SIG-M5 treated with dmso at 0.1 percent for 504 hours (cell line): ENCODE results near the gene MAP3K20.
"Not testable (repeated sequence)": the region's sequence is repeated elsewhere in the genome, so short reads cannot be mapped to it uniquely, and the experiment has no call there.

Experiments used
- DNase-seq: peaks from one replicate; lab custom pipeline; 2025; ENCODE audit not compliant: unreplicated experiment; lab: John Stamatoyannopoulos, UW

Gene MAP3K20

DNA sequence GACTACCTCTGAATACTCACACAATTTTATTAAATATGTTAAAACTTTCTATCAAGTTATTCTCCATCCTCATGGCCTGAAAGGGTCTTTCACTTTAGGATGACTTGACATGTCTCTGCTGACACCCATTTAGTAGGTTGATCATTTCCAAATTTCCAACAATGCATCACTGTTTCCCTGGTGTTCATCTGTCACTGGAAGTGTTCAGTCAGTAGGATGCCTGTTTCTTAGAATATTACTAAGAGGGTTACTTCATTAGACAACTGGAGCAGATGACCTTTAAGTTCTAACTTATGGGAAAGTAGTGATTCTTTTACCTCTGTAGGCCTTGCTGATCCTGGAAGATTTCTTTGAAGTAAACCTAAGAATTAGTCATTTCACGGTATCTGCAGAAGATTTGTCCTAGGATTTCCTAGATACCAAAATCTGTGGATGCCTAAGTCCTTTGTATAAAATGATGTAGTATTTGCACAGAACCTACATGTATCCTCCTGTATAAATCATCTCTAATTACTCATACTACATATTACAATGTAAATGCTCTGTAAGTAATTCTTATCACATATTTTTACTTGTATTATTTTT lies 77.7 kb downstream of the MAP3K20 start:
- no peak for DNase-seq

DNA sequence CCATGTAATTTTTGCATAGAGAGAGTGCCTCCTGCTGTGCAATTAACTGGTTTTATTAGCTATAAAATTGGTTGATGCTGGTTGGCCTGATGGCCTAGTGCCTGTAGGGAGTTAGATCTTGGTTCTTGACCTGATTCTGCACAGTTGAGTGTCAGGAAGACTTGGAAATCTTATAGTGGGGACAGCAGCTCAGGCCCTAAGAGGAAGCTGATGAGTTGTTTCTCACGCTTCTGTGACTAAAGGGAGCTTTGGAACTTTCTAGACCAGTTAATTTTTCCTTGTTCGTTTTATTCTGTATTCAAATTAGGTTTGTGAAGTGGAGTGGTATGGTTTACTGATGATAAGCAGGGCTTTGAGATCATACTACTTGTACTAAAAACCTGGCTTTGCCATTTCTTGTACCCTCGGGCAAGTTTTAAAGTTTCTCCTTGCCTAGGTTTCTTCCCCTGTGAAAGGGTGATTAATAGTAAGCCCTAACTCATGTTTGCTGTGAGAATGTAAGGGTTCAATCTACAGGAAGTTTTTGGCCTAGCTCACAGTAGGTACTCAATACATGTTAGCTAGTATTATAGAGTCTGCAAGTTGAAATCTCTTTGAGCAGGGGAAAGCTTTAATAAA lies 82.1 kb downstream of the MAP3K20 start:
- no peak for DNase-seq

DNA sequence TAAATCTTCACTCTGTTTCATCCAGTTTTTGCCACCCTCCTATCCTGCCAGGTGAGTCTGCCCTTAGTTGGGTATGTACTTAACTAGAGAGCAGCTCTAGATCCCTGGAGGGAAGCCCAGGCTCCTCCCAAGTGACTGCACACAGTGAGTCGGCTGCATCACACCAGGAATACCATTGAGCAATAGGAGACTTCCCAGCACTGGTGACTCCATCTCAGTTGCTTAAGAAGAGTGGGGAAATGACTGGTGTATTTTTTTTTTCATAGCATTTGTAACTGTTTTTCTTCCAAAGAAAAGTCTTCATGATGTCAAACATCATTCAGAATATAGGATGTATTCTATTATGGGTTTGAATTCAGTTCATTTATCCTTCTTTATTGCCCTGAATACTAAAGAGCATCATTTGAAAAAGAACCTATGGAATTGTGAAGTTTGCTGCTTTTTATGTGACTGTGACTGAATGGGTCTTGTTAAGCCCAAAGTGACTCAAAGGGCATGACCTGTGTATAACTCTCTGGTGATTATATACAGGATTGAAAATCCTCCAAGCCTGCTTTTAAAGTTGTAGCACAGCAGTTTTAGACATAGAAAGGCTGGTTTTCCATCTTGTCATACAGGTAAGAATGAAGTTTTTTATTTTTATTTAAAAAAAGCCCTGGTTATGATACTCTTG lies 84.3 kb downstream of the MAP3K20 start:
- peak; percentile 46 for DNase-seq

DNA sequence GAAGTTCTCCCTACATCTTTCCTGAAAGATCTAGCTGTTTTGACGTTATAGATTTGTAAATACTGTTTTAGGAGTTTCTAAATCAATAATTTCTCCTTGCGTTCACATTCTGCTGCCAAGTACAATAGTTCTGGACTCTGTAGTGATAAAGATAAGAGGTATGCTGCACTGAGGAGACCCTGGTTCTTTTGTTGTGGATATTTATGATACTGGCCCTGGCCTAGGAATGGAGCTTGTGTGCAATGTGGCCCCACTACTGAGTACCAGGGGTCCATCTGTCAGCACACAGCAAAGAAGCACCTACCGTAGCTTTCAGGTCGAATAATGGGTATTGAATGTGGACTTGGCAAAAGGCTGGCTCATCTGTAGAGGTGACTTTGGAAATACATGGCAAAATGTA lies 85.0 kb downstream of the MAP3K20 start:
- no peak for DNase-seq

DNA sequence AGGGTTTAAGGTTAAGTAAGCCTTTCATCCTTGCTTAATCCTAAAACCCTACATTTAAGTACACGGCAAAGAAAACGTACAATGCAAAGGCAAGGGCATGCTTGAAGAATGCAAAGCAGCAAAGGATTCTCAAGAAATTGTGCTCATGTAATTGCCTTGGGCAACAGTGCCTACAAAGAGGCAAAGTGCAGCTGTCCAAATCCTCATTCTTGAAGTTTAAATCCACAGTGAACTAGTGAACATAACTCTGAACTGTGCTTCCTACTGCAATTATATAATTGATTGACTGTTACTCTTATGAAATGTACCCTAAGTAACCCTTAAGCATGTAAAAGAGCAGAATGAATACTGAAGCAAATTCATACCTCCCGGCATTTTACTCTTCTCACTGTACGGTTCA lies 85.4 kb downstream of the MAP3K20 start:
- DNase-seq: no peak

DNA sequence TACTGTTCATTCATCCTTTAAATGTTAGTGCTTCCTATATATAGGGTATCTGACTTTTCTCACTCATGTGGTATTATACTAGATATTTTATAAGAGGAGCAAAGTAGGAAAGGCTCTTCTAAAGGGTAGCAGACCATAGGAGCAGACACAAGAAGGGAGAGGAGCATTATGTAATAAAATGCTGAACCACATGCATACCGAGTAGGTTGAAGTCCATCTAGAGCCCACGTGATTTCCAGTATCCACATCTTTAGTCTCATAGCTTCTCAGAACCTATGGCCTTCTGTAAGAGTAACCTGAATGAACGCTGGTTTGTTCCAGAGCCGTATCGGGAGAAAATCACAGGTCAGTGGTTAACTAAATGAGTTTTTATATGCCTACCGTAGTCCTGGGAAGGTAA lies 85.9 kb downstream of the MAP3K20 start:
- DNase-seq: no peak

DNA sequence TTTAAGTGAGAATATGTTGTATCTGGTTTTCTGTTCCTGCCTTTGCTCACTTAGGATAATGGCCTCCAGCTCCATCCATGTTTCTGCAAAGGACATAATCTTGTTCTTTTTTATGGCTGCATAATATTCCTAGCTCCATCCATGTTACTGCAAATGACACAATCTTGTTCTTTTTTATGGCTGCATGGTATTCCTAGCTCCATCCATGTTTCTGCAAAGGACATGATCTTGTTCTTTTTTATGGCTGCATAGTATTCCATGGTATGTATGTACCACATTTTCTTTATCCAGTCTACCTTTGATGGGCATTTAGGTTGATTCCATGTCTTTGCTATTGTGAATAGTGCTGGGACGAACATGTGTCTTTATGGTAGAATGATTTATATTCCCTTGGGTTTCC lies 87.7 kb downstream of the MAP3K20 start:
- DNase-seq: not testable (repeated sequence)

DNA sequence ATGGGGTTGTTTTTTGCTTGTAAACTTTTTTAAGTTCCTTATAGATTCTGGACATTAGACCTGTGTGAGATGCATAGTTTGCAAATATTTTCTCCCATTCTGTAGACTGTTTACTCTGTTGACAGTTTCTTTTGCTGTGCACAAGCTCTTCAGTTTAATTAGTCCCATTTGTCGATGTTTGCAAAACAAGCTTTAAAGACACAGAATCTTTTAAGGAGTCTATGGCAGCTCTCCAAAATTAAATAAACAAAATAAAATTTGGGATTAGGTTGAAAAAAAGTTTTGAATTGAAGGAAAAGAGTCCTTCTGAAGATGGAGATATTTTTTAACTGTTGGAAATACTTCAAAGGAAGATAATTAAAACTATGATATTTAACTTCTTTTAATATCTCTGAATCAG lies 88.8 kb downstream of the MAP3K20 start:
- no peak for DNase-seq

DNA sequence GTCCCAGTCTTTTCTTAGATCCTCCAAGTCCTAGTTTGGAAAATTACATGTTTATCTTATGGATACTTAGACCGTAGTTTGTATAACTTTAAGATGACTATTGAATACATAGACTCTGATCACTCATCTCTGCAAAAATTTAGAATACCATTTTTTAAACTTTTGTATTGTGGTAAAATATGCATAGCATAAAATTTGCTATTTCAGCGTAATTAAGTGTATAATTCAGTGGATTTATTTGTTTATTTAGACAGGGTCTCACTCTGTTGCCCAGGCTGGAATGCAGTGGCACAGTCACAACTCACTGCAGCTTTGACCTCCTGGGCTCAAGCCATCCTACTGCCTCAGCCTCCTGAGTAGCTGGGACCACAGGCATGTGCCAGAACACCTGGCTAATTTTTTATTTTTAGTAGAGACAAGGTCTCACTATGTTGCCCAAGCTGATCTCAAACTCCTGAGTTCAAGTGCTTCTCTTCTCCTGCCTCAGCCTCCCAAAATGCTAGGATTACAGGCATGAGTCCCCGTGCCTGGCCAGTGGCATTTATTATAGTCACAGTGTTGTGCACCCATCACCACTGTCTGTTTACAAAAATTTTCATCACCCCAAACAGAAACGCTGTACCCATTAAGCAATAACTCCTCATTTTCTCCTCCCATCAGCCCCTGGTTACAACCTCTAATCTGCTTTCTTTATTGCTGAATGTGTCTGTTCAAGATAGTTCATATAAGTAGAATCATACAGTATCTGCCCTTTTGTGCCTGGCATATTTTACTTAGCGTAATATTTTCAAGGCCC lies 90.0 kb downstream of the MAP3K20 start:
- DNase-seq: no peak

DNA sequence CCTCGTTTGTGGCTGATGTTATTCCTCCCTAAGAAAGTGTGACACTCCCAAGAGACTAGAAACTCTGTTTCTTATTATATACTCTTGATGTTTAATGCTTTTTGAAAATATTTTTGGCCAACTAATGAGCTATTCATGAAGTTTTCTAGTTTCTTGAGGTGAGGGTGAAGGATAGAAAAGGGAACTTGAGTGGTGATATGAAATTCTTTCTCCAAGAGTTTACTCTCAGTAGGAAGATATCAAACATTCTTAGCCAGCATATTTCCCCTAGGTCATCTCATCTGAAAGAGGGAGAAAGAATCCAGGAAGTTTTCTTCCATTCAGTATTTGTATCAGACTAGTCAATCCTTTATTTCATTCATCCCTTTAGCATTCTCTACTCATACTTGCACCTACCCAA lies 95.7 kb downstream of the MAP3K20 start:
- DNase-seq: no peak

DNA sequence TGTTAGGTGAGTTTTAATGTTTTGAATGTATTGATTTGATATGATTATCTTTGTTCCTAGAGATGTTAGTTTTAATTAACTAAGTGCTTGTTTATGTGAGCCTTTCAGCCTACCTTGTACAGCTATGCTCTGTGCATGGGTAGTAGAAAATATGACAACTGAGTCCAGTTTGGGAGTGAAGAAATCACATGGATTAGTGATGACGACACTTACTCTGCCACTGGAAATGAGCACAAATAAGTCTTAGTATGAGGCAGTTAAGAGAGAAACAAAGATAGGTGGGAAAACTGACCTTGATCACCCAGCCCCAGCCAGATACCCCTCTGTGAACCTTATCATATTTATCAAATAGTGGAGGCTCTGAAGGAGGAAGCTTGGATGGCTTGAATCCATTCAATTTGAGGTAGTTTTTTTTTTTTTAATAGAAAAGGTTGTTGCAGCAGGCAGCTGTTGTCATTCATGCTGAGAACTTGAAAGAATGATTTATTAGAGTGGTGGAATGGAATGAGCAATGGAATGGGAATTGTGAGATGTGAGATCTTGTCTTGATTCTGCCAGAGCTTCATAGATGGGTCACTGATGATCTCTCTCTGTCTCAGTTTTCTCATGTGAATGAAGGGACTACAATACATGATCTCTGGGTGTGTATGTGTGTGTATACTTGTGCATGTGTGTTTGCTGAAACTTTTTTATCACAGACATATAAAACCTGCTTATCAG lies 96.4 kb downstream of the MAP3K20 start:
- no peak for DNase-seq

DNA sequence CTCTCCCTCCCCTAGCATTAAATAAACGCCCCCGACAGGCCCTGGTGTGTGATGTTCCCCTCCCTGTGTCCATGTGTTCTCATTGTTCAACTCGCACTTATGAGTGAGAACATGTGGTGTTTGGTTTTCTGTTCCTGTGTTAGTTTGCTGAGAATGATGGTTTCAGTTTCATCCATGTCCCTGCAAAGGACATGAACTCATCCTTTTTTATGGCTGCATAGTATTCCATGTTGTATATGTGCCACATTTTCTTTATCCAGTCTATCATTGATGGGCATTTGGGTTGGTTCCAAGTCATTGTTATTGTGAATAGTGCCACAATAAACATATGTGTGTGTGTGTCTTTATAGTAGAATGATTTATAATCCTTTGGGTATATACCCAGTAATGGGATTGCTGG lies 98.7 kb downstream of the MAP3K20 start:
- not testable (repeated sequence) for DNase-seq

DNA sequence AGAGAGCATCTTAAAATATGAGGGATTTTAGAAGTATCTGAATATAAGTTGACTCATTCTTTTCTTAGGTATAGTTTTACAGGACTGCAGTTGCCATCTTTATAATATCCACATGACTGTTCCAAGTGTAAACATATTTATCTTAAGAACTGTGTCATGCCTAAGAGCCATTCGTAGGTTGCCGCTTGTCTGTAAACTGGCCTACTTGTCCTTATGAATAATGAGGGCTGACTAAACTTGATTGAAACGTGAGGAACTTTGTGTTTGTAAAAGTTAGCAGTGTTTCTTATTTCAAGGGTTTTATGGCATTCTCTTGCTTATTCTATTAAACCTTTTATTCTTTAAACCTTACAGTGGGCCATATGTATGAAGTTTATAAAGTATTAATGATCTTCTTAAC lies 99.6 kb downstream of the MAP3K20 start:
- no peak for DNase-seq

DNA sequence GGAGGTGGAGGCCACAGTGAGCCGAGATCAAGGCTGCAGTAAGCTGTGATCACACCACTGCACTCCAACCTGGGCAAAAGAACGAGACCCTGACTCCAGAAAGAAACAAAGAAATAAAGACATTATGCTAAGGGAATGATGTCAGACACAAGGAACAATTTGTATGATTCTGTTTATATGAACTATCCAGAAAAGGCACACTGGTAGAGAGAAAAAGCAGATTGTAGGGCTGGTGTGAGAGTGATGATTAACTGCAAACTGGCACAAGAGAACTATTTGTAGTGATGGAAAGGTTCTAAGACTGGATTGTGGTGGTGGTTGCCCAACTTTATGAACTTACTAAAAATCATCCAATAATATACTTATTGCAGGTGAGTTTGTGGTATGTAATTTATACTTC lies 106.3 kb downstream of the MAP3K20 start:
- DNase-seq: no peak

DNA sequence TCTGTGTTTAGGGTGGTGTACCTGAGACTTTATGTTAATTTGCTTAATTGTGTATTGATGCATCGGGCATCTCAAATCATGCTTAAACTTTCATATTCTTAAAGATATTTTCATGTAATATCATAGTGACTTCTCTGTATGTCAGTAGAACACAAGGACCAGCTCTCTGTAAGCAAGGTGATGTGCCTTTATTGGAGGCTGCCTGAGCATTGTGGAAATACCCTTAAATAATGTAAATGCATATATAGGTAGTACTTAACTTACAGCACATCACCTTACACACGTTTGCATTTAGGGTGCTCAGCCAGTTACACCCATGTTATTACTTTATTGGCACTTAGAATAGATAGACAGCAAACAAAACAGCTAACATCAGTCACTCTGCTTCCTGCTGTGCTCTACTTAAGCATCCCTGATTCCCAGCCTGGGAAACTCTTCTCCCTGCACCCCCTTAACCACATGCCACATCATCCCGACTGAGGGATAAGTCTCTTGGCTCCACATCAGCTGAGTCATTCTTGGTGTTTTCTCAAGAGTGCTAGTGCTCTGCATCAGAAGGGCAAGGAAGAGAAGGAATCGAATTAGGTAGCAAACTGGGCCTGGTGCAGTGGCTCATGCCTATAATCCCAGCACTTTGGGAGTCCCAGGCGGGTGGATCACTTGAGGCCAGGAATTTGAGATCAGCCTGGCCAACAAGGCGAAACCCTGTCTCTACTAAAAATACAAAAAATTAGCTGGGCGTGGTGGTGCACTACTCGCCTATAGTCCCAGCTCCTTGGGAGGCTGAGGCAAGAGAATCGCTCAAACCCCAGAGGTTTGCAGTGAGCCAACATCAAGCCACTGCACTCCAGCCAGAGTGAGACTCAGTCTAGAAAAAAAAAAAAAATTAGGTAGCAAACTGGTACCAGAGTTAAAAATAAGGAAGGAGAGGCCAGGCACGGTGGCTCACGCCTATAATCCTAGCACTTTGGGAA lies 108.7 kb downstream of the MAP3K20 start:
- no peak for DNase-seq

DNA sequence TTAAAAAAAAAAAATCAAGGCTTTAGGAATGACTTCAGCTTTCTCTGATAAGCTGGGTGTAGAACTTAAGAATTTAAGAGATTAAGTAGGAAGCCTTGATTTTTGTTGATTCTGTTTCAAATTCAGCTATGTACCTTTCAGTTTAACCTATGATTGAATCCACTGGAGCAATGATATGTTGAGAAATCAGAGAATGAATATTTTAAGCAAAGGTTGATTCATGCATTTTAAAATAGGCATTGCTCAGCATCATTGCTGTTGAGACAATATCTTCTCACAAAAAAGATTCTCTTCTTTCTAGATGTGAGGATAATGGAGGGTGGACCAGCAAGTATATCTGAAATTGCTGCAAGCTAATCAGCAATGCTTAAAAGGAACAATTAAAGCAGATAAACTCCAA lies 109.8 kb downstream of the MAP3K20 start:
- no peak for DNase-seq

DNA sequence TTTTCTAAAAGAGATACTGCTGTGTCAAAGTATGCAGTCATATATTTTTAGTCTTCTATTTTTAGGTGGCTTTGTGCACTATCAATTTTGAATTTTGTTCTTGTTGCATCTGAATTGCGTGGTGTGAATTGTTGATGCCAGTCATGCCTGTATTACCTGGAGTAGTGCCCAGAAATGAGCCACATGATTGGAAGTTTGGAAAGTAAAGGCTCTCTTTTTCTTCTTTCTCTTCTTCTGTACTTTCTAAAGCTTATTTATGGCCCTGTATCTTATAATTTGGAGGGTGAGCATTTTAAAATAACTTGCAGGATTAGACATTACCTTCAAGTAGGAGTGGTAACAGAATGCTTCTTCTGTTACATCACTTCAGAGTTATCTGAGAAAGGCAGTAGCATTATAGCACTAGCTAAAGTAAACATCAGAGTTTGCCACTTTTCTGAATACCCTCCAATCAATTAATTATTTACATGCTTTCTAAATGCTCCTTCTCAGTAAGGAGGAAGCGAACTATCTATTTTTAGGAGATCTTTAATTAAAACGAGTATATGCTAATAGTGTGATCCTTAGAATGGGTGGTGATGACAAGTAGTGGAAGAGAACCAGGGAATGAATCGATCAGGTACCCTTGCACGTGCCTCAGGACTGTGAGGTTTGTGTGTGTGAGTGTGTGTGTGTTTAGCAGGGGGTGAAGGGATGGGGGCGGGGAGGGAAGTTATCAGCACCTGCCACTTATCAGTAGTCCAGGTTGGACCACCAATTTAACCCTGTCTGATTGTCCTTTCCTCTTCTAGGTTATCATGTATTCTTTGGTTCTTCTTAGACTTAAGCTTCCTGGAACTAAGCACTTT lies 112.5 kb downstream of the MAP3K20 start:
- DNase-seq: no peak

DNA sequence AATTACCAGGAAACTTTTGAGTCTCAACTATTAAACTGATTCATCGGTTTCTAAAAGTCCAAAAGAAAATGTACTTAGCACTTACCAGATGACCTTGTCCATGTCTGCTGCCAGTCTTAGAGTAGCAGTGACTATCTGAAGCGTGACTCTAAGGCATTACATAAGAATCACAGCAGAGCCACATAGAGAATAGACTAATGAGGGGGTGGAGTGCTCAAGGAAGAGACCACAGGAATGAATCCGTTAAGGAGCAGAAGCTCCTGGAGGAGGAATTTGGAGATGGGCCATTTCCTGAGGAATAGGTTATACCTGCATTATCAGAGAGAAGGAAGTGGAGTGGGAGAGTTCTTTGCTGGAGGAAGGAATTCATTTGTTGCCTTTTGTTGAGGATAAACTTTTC lies 116.0 kb downstream of the MAP3K20 start:
- no peak for DNase-seq

DNA sequence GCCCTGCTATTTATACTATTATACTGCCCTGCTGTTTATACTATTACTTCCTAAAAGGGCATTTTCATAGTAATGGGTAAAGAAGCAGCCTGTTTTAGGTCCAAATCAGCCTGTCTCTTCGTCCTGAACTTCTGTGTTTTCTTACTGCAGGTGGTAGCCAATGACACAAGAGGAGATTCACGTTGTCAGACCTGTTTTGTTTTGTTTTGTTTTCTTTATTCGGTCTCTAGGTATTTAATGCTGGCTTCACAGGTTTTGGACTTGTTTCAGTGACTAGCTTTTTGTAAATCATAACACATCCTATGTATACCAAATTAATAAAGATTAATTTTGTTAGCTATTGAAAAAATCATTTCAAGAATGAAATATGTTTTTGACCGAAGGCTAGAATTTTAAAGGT lies 116.4 kb downstream of the MAP3K20 start:
- no peak for DNase-seq
